ENCODE data around the gene FOXN3.

Gene FOXN3

DNA sequence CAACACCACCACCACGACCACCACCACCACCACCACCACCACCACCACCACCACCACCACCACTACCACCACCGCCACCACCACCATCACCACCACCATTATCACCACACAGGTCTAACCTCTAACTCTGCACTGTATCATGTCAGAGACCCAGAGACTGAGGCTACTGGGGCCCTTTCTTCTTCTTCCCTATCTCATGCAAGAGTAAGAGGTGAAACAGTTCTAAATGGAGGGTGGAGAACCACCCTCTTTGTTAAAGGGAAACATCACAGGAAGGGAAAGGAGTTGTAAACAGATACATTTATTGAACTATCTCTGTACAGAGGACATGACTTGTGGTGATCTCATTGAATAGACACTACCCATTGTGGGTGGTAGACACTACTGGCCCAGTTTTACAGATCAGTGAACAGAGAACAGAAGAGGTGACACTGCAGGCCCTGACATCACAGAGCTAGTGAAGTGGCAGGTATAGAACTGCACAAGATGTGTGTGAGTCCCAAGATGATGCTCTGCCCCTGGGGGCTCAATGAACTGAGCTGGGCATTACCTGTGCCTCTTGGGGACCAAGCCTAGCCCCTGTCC, 91.6 kb downstream of the FOXN3 start:
- no peak for DNase-seq

DNA sequence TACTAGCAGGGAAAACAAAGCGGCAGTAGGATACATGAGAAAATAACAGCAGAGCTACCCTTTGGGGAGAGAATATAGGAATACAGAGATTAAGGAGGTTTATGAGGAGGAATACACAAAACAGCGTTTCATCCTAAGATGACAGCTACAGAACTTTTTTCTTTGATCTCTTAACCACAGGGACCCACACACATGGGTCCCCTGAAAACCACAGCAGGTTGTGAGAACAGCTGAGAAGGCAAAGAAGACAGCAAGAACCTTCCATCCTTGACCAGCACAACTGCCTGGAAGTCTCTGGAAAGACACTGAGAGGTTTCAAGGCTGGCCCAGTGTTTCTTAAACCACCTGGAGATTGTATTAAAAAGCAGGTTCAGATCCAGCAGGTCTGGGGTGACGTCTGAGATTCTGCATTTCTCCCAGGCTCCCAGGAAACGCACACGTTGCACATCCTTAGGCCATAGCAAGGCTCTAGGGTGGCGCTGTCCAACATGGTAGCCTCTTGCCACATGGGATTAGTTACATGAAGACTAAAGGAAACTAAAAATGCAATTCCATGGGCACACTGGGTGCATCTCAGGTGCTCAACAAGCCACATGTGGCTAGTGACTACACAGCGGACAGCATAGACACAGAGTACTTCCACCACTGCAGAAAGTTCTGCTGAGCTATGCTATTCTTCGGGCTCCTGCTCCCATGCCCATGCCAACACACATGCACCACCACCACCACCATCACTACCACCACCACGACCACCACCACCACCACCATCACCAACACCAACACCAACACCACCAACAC, 92.3 kb downstream of the FOXN3 start:
- DNase-seq = no peak

DNA sequence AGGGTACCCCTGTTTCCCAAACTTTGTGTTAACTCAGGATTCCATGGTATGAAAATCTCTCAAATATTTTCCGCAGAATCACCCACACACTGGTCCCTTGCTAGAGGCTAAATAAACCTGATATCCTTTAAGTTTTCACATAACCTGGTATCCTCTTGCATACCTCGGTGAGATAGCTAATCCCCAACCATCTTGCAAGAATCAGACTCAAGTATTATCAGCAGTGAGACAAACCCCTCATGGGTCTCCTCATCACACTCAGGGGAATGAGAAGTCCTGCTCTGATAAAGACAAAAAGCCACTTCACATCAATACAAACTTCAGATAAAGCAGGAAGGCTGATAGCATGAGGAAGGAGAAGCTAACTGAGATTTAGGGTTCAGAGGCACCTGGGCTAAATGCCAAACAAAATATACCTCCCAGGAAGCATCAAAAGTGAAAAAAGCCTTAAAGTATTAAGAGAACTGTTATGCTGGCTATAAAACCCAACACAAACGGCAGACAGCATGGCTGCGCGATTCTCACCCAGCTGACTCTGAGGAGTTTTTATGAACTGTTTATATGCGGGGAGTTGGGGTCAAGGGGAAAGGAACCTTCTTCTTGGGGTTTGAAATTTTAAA, 96.5 kb downstream of the FOXN3 start:
- no peak for DNase-seq

DNA sequence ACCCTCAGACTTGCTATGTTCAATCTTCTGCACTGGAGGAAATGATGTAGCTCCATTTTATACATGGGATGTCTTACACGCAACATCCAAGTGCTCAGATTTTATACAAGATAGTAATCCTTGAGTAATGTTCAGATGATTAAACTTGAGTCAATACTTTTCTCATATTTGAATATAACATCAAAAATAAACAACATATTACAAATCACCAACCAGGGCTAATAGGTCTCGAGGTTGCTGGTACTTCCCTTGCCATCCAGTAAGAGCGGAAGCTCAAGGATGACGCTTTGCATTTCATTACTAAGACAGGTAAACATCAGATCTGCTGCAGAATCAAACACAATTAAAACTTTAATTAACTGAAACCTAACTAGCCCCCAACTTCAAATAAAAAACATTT, 97.3 kb downstream of the FOXN3 start:
- DNase-seq = no peak

DNA sequence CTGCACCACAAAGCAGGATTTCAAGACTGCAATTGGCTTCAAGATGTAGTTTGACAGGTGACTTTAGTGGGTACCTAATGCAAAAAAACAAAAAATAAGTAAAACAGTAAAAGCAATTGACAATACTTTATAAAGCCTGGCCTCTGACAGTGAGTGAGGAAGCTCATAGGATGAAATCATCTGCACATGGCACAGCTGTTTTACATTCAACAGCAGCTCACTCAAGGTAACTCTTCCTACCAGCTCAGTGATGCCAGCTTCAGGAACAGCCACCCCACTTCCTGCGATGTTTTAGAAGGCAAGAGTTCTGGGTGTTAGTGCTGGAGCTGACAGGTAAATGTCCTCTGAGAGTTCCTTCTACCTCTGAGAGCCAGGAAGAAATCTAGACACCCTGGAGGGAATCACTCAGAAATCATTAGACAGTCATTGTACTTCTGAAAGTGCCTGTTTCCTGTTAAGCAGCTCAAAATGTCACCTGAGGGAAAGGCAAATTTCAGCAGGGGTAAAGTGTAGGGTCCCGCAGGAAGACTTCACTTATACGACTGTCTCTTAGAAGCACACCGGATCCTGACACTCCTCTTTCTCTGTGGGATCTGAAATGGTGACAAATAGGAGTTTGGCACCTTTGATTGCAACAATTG, 99.9 kb downstream of the FOXN3 start:
- DNase-seq = no peak

DNA sequence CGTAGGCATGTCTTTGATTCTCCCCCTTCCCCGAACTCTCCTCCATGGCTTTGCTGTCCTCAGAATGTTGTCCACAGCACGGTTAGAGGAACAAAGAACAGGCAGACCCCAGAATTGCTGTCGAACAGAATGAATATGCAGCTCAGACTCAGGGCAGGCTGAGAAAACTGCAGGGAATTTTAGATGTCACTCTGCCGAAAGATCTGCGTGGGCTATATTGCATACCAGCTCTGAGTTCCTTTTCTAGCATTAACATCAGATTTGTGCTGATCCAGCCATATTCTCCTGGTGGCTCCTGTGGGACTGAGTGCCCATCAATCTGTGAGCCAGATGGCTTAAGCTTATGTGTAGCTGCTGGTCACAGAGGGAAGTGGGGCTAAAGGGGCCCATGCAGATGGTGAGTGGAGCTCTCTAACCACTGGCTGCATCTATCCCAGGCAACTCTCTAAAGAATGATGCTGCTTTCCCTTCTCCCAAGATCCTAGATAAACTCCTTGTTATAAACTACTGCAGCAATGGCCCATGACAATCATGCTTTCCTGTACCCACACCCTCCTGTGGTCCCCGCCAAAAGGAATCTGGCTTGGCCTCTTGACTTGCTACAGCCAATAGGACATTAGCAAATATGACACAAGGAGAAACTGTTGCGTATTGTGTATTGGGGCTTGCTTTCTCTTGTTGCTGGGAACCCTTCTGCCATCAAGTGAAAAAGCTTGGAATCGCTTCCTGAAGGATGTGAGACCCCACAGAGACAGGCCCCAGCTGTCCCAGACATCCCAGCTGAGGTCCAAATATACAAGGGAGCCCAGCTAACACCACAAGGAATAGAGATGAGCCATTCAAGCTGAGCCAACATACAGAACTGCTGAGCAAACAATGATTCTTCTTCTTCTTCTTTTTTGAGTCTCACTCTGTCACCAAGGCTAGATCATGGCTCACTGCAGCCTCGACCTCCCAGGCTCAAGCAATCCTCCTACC, 101.3 kb downstream of the FOXN3 start:
- DNase-seq = no peak

DNA sequence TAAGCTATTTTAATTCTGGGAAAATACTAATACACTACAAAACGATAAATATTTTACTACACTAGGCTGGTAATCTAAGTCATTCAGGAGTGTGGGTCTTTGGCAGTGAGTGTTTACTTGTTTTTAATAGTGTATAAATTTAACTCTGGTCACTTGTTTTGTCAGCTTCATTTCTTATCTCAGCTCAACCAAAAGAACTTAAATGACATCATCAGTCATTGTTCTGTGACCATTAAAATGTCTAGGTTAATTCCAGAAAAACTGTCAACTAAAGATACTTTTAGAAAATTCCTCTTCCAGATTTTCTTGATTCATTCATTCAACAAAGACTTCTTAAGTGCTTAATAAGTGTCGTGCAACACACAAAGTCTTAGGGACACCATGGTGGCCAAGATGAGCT, 102.8 kb downstream of the FOXN3 start:
- no peak for DNase-seq

DNA sequence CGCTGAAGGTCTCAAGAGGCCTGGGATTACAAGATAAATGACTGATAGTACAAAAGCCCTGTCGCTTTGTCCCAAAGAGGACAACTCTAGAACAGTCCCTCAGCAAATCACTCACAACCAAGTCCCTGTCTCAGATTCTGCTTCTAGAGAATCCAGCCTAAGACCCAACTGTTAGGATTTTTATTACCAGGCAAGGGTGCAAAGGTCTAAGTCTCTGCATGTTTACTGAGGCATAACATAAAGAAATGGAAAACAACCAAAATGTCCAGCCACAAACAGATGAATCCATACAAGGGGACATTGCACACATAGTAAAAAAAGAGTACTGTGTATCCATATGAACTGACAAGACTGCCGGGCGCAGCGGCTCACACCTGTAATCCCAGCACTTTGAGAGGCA, 104.1 kb downstream of the FOXN3 start:
- no peak for DNase-seq

DNA sequence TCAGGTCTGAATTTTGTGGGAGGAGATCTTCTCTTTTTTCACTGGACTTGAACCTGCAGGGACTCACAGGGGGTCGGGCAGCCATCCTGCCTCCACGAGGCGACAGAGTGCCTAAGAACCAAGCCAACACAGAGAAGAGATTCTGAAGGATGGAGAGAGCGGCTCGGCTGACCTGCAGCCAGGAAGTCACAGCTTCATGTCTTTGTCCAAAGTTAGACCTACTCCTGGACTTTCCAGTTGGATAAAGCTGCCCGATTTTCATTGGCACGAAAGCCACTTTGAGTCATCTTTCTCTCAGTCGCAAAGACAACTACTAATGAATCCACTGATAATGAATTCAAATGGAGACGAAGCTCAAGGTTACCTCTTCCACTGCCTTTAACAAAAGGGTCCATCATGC, 106.8 kb downstream of the FOXN3 start:
- no peak for DNase-seq

DNA sequence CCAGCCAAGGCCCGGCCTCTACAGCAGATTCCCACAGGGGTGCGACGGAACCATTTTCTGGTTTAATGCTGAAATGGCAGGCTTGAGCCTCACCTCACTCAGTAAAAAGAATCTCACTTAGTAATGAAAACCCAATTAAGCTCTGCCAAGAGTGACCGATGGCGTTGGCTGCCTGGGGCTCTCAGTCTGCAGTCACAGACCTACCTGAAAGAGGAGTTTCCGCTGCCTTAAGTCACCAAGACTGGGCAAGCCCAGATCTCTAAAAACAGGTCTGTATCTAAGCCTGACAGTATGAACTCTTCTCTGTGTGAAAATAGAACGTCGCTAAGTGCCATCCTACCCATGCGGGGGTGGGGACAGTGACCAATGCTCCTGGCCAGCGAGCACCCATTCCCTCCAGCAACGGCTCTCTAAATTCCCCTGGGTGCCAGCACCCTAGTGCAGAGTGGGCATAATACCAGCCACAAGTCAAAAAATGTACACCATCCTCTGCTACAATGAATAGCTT, 107.3 kb downstream of the FOXN3 start:
- DNase-seq = no peak

DNA sequence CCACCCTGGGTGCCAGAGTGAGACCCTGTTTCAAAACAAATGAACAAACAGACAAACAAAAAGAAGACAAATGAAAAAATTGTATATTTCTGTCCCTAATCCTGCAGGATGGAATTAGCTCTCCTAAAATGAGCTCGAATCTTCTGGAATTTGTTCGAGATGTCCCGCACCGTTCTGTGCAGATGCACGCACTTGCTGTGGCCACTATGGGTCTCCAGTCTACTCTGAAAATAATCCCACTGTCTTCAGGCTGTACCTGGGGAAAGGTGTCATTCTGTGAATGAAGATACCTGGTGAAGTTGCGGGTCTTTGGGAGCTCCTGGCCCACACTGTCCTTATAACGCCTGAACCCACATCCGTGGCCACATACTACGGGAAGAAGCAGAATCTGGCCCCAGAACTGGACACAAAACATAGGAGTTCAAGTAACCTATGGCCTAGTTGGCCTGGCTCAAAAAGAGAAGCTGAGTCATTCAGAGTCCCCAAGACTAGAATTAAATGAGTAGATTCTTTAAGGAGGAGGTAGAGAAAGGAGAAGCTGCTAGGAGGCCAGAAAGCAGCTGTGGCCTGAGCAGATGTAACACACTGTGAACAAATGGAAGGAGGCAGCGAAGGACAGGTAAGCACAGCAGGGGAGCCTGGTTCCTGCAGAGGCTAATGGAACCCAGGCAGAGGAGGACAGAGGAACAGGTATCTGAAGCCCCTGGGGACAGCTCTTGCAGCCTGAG, 108.6 kb downstream of the FOXN3 start:
- no peak for DNase-seq

DNA sequence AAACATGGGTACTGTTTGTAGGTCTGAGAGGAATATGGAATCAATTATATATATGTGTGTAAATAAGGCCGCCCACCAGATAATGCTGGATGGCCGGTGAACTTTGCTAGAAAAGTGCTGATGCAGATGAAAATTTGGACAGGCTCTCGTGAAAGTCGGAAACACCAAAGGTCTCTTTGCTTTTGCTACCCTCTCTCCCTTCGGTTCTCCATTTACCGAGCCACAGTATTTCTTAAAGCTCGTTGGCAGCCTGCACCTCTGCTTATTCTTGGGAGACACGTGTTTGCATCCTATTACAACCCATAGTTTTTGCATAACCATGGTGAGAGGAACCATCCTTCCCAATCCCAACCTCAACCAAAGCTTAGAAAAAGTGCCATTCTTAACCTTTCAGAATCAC, 109.6 kb downstream of the FOXN3 start:
- DNase-seq = no peak

DNA sequence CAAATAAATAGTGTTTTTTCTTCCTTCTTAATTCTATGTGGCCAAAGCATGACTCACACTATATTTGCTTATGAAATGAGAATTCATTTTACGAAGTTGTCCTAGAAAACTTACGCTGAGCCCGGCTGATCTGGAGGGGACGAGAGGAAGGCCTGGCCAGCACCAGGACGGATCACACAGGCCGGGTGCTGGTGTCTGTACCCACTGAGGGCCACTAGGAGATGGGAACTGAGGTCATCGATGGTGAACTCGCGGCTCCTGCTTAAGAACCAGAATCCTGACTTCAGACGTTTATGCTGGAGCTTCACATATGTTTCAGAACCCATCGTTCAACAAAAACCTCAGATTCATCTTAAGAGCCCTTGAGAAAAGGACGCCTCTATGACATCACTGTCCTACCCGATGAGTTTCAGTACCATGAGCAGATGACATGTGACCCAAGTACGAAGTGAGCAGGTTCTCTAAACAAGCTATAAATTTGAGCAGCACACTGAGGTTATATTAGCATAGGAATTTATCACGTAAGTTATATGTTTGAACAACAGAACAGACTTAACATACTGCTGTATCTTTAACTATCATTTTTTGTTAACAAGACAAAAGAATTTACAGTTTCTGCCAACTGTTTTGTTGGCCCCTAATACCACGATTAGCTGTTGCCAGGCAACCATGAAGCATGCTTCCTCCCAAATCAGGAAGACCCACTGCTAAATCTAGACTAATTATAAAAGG, 111.9 kb downstream of the FOXN3 start:
- DNase-seq = no peak

DNA sequence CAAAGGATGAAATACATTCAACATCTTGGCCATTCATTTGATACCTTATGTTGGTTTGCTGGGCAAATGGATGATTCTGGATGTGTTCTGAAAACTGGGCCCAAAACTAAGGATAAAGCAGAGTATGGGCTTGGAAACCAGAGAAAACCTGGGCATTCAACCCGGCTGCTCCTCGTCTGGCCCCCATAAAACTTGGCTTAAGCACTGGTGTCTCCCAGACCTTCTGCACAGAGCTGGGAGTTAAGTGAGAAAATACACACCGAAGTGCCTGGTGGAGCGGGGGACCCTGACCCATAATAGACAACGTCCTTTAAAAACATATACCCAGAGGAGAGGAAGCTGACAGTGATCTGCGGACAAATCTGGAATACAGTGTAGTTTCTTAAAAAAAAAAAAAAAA, 112.5 kb downstream of the FOXN3 start:
- no peak for DNase-seq

DNA sequence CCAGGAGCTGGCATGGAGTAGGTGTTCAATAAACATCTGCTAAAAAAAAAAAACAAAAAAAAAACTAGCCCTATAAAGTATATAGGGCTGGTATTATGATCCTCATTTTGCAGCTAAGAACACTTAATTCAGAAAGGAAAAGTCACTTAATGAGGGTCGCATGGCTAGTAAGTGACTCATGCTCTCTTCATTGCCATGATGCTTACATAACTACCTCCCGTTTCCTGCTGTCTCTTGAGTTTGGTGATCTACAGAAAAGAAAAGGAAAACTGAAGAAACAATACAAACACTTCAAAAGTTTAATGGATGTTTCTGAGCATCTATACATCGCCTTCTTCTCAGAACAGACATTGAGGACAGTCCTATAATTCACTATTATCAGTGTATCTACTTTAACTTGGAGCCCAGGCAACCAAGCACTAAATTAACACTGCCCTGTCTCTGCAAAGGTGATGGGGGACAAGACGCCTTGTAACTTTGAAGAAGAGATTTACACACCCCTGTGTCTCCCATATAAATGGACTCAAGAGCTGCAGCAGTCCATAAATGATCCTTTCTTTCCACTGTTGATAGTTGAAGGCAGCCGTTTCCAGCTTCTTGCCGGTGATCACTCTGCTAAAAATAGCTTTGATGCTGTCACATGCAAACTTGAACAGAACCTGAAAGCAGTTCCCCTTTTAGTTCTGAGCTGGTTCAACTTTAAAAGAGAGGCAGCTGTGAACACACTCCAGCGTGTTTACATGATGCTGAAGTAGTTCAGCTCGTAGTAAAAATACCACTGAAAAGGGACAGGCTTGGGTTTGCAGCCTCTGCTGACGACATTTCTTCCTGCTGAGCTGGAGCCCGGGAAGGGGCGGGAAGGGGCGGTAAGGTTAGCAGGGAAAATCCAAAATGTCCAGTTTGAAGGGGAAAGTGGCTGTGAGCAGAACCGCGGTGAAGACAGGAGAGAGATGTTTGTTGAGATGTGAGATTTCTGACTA, 113.3 kb downstream of the FOXN3 start:
- peak; percentile 86 for DNase-seq

DNA sequence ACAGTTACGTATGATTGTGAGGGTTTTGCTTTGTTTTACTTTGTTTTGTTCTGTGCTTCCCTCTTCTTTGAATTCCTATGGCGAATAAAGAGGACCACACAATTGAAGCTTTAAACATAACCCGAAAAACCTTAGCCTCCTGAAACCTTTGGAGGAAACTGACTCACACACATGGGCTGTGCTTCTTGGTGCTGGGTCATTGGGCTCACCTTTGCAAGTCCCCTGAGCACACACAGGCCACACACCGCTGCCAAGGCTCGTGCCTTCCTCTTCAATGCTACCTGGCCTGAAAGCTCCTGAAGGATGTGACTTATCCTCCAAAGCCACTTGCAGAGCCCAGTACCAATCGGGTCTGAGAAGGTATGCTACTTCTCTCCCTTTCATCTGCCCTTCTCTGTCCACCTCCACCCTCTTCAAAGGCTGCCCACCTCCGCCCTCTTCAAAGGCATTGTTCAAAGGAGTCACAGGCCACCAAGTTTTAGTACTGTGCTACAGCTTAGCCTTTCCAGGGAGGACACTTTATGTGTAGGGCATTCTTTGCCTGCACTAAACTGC, 114.6 kb downstream of the FOXN3 start:
- no peak for DNase-seq

DNA sequence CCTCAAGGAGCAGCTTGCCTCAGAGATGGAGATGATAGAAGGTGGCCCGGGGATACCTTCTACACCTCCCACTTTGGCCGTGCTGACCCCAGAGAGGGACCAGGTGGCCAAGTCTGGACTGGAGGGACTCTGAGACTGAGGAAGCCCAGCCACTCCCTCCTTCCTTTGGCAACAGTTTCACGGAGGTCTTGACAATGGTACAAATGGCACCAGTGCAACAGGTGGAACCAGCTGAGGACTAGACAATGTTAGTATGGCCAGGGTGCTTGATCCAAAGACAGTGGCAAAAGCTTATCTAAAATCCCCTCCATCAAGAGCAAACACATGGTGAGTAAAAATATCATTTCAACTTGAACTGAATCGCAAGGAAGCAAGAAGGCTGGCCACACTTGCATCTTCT, 117.4 kb downstream of the FOXN3 start:
- no peak for DNase-seq

DNA sequence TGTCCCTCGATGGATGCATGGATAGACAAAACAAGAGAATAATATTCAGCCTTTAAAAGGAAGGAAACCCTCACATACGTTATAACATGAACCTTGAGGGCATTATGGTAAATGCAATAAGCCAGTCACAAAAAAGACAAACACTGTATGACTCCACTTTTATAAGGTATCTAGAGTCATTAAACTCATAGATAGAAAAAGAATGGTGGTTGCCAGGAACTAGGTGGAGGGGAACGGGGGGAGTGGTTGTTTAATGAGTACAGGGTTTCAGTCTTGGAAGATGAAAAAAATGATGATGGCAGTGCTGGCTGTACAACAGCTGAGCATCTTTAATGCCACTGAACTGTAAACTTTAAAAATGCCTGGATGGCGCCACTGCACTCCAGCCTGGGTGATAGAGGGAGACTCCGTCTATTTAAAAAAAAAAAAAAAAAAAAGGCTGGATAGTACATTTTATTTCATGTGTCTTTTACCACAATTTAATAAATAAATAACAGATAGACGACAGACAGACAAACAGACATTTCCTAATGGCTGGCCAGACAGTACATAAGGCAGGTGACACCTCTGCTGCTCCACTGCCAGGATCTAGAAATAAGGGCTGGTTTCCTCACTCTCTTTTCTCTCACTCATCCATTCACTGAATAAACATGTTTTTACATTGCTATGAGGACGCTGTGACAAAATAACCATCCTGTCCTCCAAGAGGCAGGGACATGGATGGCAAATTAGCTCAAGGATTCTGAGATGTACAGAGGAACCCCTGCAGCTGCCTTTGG, 118.8 kb downstream of the FOXN3 start:
- DNase-seq = no peak
